Ishikawa (cell line): ENCODE results near the gene PEX11B.

Source experiments
- RAD21 ChIP-seq: IDR thresholded peaks from 2 replicates; pipeline ENCODE4 v1.6.1; 2012; ENCODE audit warnings: low read depth
- ZBTB7A ChIP-seq: IDR thresholded peaks from 2 replicates; pipeline ENCODE4 v1.6.1; 2012; ENCODE audit warnings: low read depth

- TF ChIP-seq RAD21 (no peak), ZBTB7A (no peak)
These were observed 48.8 kb upstream of the PEX11B start for GRCh38 chr1:145967288-145967687.
